Activated naive CD4-positive, alpha-beta T cell treated with anti-CD3 and anti-CD28 coated beads, Interleukin-2, amount 50 U/mL, for 24 hours (primary cell): ENCODE measurements around the gene CILP2.
A peak's percentile ranks its signal among the peaks of the same experiment; 100 is the strongest.

Experiments
- H3K27ac Mint-ChIP-seq: one replicate; pipeline ENCODE4 v1.8.0; 2021; ENCODE audit warnings: mild to moderate bottlenecking, mixed read lengths
- H3K27me3 Mint-ChIP-seq: one replicate; pipeline ENCODE4 v1.8.0; 2021; ENCODE audit warnings: mixed read lengths
- H3K36me3 Mint-ChIP-seq: one replicate; pipeline ENCODE4 v1.8.0; 2021; ENCODE audit warnings: mixed read lengths
- H3K4me1 Mint-ChIP-seq: one replicate; pipeline ENCODE4 v1.8.0; 2021; ENCODE audit warnings: mixed read lengths
- H3K4me3 Mint-ChIP-seq: one replicate; pipeline ENCODE4 v1.8.0; 2021; ENCODE audit warnings: mild to moderate bottlenecking, mixed read lengths
- H3K9me3 Mint-ChIP-seq: one replicate; pipeline ENCODE4 v1.8.0; 2021; ENCODE audit warnings: mixed read lengths

Gene CILP2

GRCh38 chr19:19580418-19580817, 42.4 kb downstream of the CILP2 start:
- Mint-ChIP-seq H3K36me3 (no peaks in the 10 kb centered on the region), H3K4me3 (no peak overlapping the region), H3K27ac (no peak overlapping the region), H3K9me3 (no peaks in the 10 kb centered on the region), H3K4me1 (peaks cover 9% of the 10 kb centered on the region), H3K27me3 (no peaks in the 10 kb centered on the region)

GRCh38 chr19:19581391-19581790, 43.3 kb downstream of the CILP2 start:
- no peak overlapping the region for H3K4me3 Mint-ChIP-seq
- peaks cover 13% of the 10 kb centered on the region for H3K4me1 Mint-ChIP-seq
- no peaks in the 10 kb centered on the region for H3K36me3 Mint-ChIP-seq
- H3K27me3 Mint-ChIP-seq = no peaks in the 10 kb centered on the region
- H3K9me3 Mint-ChIP-seq = no peaks in the 10 kb centered on the region
- peak overlapping the region; percentile 63 for H3K27ac Mint-ChIP-seq

GRCh38 chr19:19582471-19582870, 44.4 kb downstream of the CILP2 start:
- H3K36me3 Mint-ChIP-seq = no peaks in the 10 kb centered on the region
- H3K27ac Mint-ChIP-seq = no peak overlapping the region

GRCh38 chr19:19584356-19584755, 46.3 kb downstream of the CILP2 start:
- no peaks in the 10 kb centered on the region for H3K9me3 Mint-ChIP-seq

More at GRCh38 chr19:19582471-19582870, 44.4 kb downstream of the CILP2 start:
- peaks cover 13% of the 10 kb centered on the region for H3K4me1 Mint-ChIP-seq
- no peak overlapping the region for H3K4me3 Mint-ChIP-seq
- H3K9me3 Mint-ChIP-seq = no peaks in the 10 kb centered on the region
- no peaks in the 10 kb centered on the region for H3K27me3 Mint-ChIP-seq

GRCh38 chr19:19587771-19588170, 49.7 kb downstream of the CILP2 start:
- H3K4me1 Mint-ChIP-seq = peaks cover 46% of the 10 kb centered on the region
- no peaks in the 10 kb centered on the region for H3K9me3 Mint-ChIP-seq
- H3K4me3 Mint-ChIP-seq = no peak overlapping the region
- H3K36me3 Mint-ChIP-seq = no peaks in the 10 kb centered on the region
- H3K27me3 Mint-ChIP-seq = no peaks in the 10 kb centered on the region
- H3K27ac Mint-ChIP-seq = no peak overlapping the region

More at GRCh38 chr19:19584356-19584755, 46.3 kb downstream of the CILP2 start:
- Mint-ChIP-seq H3K4me3 (no peak overlapping the region), H3K36me3 (no peaks in the 10 kb centered on the region), H3K4me1 (peaks cover 24% of the 10 kb centered on the region), H3K27ac (no peak overlapping the region), H3K27me3 (no peaks in the 10 kb centered on the region)

- peak overlapping the region; percentile 68 for H3K27ac Mint-ChIP-seq
- peaks cover 46% of the 10 kb centered on the region for H3K4me1 Mint-ChIP-seq
- no peaks in the 10 kb centered on the region for H3K27me3 Mint-ChIP-seq
- H3K9me3 Mint-ChIP-seq = no peaks in the 10 kb centered on the region
- H3K36me3 Mint-ChIP-seq = no peaks in the 10 kb centered on the region
- peak overlapping the region; percentile 19 for H3K4me3 Mint-ChIP-seq
These were observed 50.5 kb downstream of the CILP2 start for GRCh38 chr19:19588546-19588945.

- peaks cover 2% of the 10 kb centered on the region for H3K36me3 Mint-ChIP-seq
- H3K4me3 Mint-ChIP-seq = peak overlapping the region; percentile 43
- H3K4me1 Mint-ChIP-seq = peaks cover 59% of the 10 kb centered on the region
- peak overlapping the region; percentile 79 for H3K27ac Mint-ChIP-seq
- H3K27me3 Mint-ChIP-seq = no peaks in the 10 kb centered on the region
- no peaks in the 10 kb centered on the region for H3K9me3 Mint-ChIP-seq
These were observed 53.2 kb downstream of the CILP2 start for GRCh38 chr19:19591133-19591825.

GRCh38 chr19:19592690-19593089, 54.6 kb downstream of the CILP2 start:
- H3K36me3 Mint-ChIP-seq = peaks cover 2% of the 10 kb centered on the region
- no peak overlapping the region for H3K27ac Mint-ChIP-seq
- H3K27me3 Mint-ChIP-seq = no peaks in the 10 kb centered on the region
- peaks cover 70% of the 10 kb centered on the region for H3K4me1 Mint-ChIP-seq
- no peaks in the 10 kb centered on the region for H3K9me3 Mint-ChIP-seq
- no peak overlapping the region for H3K4me3 Mint-ChIP-seq

- peak overlapping the region; percentile 70 for H3K27ac Mint-ChIP-seq
- H3K4me3 Mint-ChIP-seq = no peak overlapping the region
- H3K27me3 Mint-ChIP-seq = no peaks in the 10 kb centered on the region
- H3K4me1 Mint-ChIP-seq = peaks cover 70% of the 10 kb centered on the region
- no peaks in the 10 kb centered on the region for H3K9me3 Mint-ChIP-seq
- peaks cover 2% of the 10 kb centered on the region for H3K36me3 Mint-ChIP-seq
These were observed 56.3 kb downstream of the CILP2 start for GRCh38 chr19:19594381-19594780.

GRCh38 chr19:19595171-19595701, 57.2 kb downstream of the CILP2 start:
- H3K27ac Mint-ChIP-seq = peak overlapping the region; percentile 17
- peaks cover 2% of the 10 kb centered on the region for H3K36me3 Mint-ChIP-seq
- no peaks in the 10 kb centered on the region for H3K9me3 Mint-ChIP-seq
- no peak overlapping the region for H3K4me3 Mint-ChIP-seq
- H3K4me1 Mint-ChIP-seq = peaks cover 63% of the 10 kb centered on the region
- no peaks in the 10 kb centered on the region for H3K27me3 Mint-ChIP-seq
